Adrenal gland (tissue), 5 donors: Measurements from ENCODE around the gene HMOX2.

ENCODE experiments used
- POLR2A ChIP-seq, 2 donors: fragments of 450-650 bp; IDR thresholded peaks; one replicate each; pipeline ENCODE4 v1.6.1; 2017; ENCODE audit warnings: antibody characterized with exemption in 2 of 2, mild to moderate bottlenecking in 2 of 2, moderate library complexity in 1 of 2
- TF ChIP-seq, protein P1 (sequence below), 6 experiments: fragments of 450-650 bp in 4 of 6; fragments of 200-600 bp in 2 of 6; sonication (generic) in 1 of 6; IDR thresholded peaks; 1 replicate in 5 of 6; 2 replicates in 1 of 6; pipeline versions ENCODE4 v1.5.1 to v1.8.0; 2016 to 2021; ENCODE audit warnings: antibody characterized with exemption in 6 of 6, mild to moderate bottlenecking in 2 of 6, moderate library complexity in 1 of 6
- donor health status: DM: no; HTN: no; CAD: no.

DNA sequence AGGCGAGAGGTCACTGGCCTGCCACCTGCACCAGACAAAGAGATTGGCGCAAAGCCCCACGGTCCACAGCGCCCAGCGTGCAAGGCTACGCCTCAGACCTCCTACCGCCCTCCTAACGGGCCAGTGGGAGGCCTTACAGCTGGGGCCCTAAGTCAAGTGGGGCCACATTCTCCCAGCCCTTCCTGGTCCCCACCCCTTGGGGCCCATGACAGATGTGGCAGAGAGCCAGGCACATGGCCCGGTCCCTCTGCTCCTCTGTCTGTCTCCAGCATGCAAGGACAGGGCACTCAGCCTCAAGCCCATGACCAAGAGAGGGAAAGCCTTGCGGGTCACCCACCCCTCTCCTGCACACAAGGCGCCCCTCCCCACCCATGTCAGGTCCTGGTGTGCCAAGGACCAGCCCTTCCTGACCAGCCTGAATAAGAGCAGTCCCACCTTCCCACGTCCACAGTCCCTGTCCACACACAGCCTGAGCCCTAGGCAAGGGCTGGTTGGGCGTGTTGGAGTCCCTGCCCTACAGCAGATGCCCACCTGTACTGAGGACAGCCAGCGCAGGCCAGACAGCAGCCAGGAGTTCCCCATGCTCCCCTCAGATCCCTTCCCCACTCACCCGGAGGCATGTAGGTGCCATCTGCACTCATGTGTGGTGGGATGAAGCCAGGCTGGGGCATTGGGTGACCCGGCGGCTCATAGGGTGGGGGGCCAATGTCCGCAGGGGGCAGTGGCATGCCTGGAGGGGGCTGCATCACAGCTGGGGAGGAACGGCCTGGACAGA lies 37.1 kb downstream of the HMOX2 start:
- TF ChIP-seq, protein P1, sequence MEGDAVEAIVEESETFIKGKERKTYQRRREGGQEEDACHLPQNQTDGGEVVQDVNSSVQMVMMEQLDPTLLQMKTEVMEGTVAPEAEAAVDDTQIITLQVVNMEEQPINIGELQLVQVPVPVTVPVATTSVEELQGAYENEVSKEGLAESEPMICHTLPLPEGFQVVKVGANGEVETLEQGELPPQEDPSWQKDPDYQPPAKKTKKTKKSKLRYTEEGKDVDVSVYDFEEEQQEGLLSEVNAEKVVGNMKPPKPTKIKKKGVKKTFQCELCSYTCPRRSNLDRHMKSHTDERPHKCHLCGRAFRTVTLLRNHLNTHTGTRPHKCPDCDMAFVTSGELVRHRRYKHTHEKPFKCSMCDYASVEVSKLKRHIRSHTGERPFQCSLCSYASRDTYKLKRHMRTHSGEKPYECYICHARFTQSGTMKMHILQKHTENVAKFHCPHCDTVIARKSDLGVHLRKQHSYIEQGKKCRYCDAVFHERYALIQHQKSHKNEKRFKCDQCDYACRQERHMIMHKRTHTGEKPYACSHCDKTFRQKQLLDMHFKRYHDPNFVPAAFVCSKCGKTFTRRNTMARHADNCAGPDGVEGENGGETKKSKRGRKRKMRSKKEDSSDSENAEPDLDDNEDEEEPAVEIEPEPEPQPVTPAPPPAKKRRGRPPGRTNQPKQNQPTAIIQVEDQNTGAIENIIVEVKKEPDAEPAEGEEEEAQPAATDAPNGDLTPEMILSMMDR (IDR thresholded peaks at IDR 0.05): no peak
- no peak for TF ChIP-seq POLR2A (IDR thresholded peaks at IDR 0.05)
